Esophagus muscularis mucosa (tissue), 4 donors: ENCODE measurements around the gene SPON2. TPM values are rescaled to one million over a fixed set of nuclear protein-coding genes. Genes with fewer than 3 reads are reported as not detected.

ENCODE experiments used
- DNase-seq: peaks from one replicate; pipeline ENCODE4 v3.0.0-alpha.2; 2017; ENCODE audit errors: extremely low spot score
- H3K27ac ChIP-seq, 4 donors: fragments of 200-600 bp; sonication (generic); replicated peaks in 1 of 4; 1 replicate in 3 of 4; 2 replicates in 1 of 4; pipeline ENCODE4 v1.5.1; 2016 to 2019; ENCODE audit warnings: mild to moderate bottlenecking in 1 of 4
- H3K27me3 ChIP-seq, 4 donors: fragments of 200-600 bp; sonication (generic); one replicate each; pipeline versions ENCODE4 v1.5.1 to v1.6.0; 2016 to 2019
- H3K36me3 ChIP-seq, 4 donors: fragments of 200-600 bp; sonication (generic); one replicate each; pipeline ENCODE4 v1.5.1; 2016 to 2019
- H3K4me1 ChIP-seq, 4 donors: fragments of 200-600 bp; sonication (generic); one replicate each; pipeline ENCODE4 v1.5.1; 2016 to 2019
- H3K4me3 ChIP-seq, 4 donors: fragments of 200-600 bp; sonication (generic); 1 replicate in 2 of 4; 2 replicates in 2 of 4; pipeline ENCODE4 v1.5.1; 2016 to 2019; ENCODE audit warnings: mild to moderate bottlenecking in 4 of 4, moderate library complexity in 1 of 4
- H3K9me3 ChIP-seq, 4 donors: fragments of 200-600 bp; sonication (generic); 1 replicate in 3 of 4; 2 replicates in 1 of 4; pipeline ENCODE4 v1.5.1; 2016 to 2019
- CTCF ChIP-seq, 3 experiments: fragments of 200-600 bp in 2 of 3; fragments of 450-650 bp in 1 of 3; sonication (generic) in 2 of 3; IDR thresholded peaks; one replicate each; pipeline ENCODE4 v1.5.1; 2017 to 2019; ENCODE audit warnings: antibody characterized with exemption in 3 of 3, mild to moderate bottlenecking in 2 of 3, moderate library complexity in 1 of 3
- EP300 ChIP-seq: sonication (generic); formaldehyde crosslinking; IDR thresholded peaks from one replicate; pipeline ENCODE4 v1.6.1; 2017; ENCODE audit warnings: antibody characterized with exemption
- POLR2A ChIP-seq: fragments of 450-650 bp; IDR thresholded peaks from one replicate; pipeline ENCODE4 v1.6.1; 2017; ENCODE audit warnings: antibody characterized with exemption, moderate library complexity, mild to moderate bottlenecking, low read depth
- POLR2AphosphoS5 ChIP-seq, 2 donors: sonication (generic); formaldehyde crosslinking; IDR thresholded peaks; one replicate each; pipeline ENCODE4 v1.6.1; 2017; ENCODE audit warnings: antibody characterized with exemption in 2 of 2
- WGBS: methylation state at CpG from one replicate; pipeline ENCODE4 v1.1.5; 2018; 5-methylcytosine and 5-hydroxymethylcytosine counted together
- intact Hi-C: fragments of 100-400 bp; cut with DNase I; formaldehyde crosslinking; loops from one replicate; pipeline ENCODE4 v1.15.1; 2023
- total RNA-seq, 4 donors: library from RNA; depleted of rRNA; stranded (reverse); fragments of >200 nt; gene quantifications; one replicate each; pipeline versions ENCODE4 v1.1.0 to v1.2.1, GENCODE V29; 2016

The SPON2 gene
- total RNA-seq, 4 donors from 2014 or later: 21.3 to 72.9 (median 58.3) TPM

- no peaks in the 10 kb centered on the region for H3K9me3 ChIP-seq
- TF ChIP-seq POLR2AphosphoS5 (IDR thresholded peaks at IDR 0.05) (no peak), EP300 (no peak), CTCF (IDR thresholded peaks at IDR 0.05) (no peak)
- H3K4me1 ChIP-seq: no peaks in the 10 kb centered on the region
- intact Hi-C loops: no loop called here
- DNase-seq: no peak
- WGBS: 70% methylated on average over 8 of the region's 8 CpGs
- H3K27me3 ChIP-seq: no peaks in the 10 kb centered on the region
- H3K4me3 ChIP-seq: peak overlapping the region in 1 of 4 donors; percentile 28
- H3K36me3 ChIP-seq: no peaks in the 10 kb centered on the region
- no peak overlapping the region for H3K27ac ChIP-seq
These were observed 35.2 kb downstream of the SPON2 start for GRCh38 chr4:1137063-1137776.

GRCh38 chr4:1136048-1136447 lies 36.3 kb downstream of the SPON2 start:
- H3K27ac ChIP-seq: no peak overlapping the region
- no peak for TF ChIP-seq CTCF (IDR thresholded peaks at IDR 0.05)
- no peak for TF ChIP-seq POLR2AphosphoS5 (IDR thresholded peaks at IDR 0.05)
- TF ChIP-seq EP300: no peak
- TF ChIP-seq POLR2A: no peak
- no peaks in the 10 kb centered on the region for H3K36me3 ChIP-seq
- H3K4me3 ChIP-seq: no peak overlapping the region
- no peaks in the 10 kb centered on the region for H3K4me1 ChIP-seq
- WGBS: 37% methylated on average over 4 of the region's 4 CpGs
- intact Hi-C loops: no loop called here
- no peak for DNase-seq
- H3K27me3 ChIP-seq: no peaks in the 10 kb centered on the region
- H3K9me3 ChIP-seq: no peaks in the 10 kb centered on the region

- H3K4me3 ChIP-seq: no peak overlapping the region
- no peak overlapping the region for H3K27ac ChIP-seq
- DNase-seq: no peak
- no peaks in the 10 kb centered on the region for H3K9me3 ChIP-seq
- 73% methylated on average over 8 of the region's 8 CpGs for WGBS
- peaks cover 0 to 10% (median 4%) of the 10 kb centered on the region in 4 donors for H3K4me1 ChIP-seq
- intact Hi-C loops: loop anchor here (5.0 kb wide), 2 partner anchors 134 to 219 kb away; no protein-coding TSS in a partner anchor
- TF ChIP-seq CTCF (IDR thresholded peaks at IDR 0.05) (no peak), POLR2AphosphoS5 (IDR thresholded peaks at IDR 0.05) (no peak), EP300 (no peak), POLR2A (no peak)
- no peaks in the 10 kb centered on the region for H3K27me3 ChIP-seq
- no peaks in the 10 kb centered on the region for H3K36me3 ChIP-seq
These were observed 39.4 kb downstream of the SPON2 start for GRCh38 chr4:1133033-1133432.

GRCh38 chr4:1130316-1131186 lies 41.8 kb downstream of the SPON2 start:
- no peak for TF ChIP-seq EP300
- peak in 2 of 3 experiments; percentile 97 to 98 for TF ChIP-seq CTCF (IDR thresholded peaks at IDR 0.05)
- TF ChIP-seq POLR2AphosphoS5 (IDR thresholded peaks at IDR 0.05): peak in 1 of 2 donors; percentile 62
- TF ChIP-seq POLR2A: no peak
- Histone ChIP-seq H3K9me3 (no peaks in the 10 kb centered on the region), H3K27me3 (no peaks in the 10 kb centered on the region), H3K4me1 (peaks cover 0 to 10% (median 4%) of the 10 kb centered on the region in 4 donors), H3K4me3 (no peak overlapping the region), H3K36me3 (no peaks in the 10 kb centered on the region), H3K27ac (no peak overlapping the region)
- peak; percentile 95 for DNase-seq
- WGBS: 19% methylated on average over 13 of the region's 13 CpGs
- intact Hi-C loops: loop anchor here (5.0 kb wide), 2 partner anchors 137 to 222 kb away; no protein-coding TSS in a partner anchor
